ENCODE results near the gene CHI3L1.

DNA sequence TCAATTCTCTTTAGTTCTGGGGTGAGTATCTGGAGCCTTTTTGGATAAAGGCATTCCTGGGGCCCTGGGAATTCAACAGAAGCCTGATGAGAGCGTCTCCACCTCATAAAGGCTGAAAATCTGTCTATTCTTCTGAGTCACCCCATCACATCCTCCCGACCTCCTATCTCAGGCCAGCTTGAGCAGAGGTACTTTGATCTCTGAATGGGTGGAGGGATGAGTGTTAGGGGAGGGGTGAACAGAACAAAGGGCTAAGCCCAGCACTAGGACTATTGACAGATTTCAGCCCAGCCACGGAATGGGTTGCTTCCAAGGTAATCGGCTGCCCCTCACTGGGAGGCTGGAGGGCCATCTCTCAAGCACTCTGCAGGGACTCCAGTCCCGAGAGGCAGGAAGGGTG is 8.4 kb downstream of the CHI3L1 start:
- TF ChIP-seq, protein P1, sequence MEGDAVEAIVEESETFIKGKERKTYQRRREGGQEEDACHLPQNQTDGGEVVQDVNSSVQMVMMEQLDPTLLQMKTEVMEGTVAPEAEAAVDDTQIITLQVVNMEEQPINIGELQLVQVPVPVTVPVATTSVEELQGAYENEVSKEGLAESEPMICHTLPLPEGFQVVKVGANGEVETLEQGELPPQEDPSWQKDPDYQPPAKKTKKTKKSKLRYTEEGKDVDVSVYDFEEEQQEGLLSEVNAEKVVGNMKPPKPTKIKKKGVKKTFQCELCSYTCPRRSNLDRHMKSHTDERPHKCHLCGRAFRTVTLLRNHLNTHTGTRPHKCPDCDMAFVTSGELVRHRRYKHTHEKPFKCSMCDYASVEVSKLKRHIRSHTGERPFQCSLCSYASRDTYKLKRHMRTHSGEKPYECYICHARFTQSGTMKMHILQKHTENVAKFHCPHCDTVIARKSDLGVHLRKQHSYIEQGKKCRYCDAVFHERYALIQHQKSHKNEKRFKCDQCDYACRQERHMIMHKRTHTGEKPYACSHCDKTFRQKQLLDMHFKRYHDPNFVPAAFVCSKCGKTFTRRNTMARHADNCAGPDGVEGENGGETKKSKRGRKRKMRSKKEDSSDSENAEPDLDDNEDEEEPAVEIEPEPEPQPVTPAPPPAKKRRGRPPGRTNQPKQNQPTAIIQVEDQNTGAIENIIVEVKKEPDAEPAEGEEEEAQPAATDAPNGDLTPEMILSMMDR (IDR thresholded peaks at IDR 0.05), result no peak
- TF ChIP-seq POLR2A (IDR thresholded peaks at IDR 0.05) (no peak), EP300 (IDR thresholded peaks at IDR 0.05) (no peak)

Data from ovary (tissue), 3 donors.